Raji (cell line): Measurements from ENCODE around the gene PHETA2.

ENCODE experiments used
- POLR2A ChIP-seq: IDR thresholded peaks from 2 replicates; pipeline ENCODE4 v1.6.1; 2011; ENCODE audit warnings: low read depth, low read length, control low read depth; ENCODE audit not compliant: insufficient read depth

Gene PHETA2

GRCh38 chr22:42074132-42074811 lies at the start of gene PHETA2:
PHETA2 (plus strand) TSS chr22:42074248; CDS start chr22:42077294, 3,046 bp downstream.
- TF ChIP-seq POLR2A = no peak

DNA sequence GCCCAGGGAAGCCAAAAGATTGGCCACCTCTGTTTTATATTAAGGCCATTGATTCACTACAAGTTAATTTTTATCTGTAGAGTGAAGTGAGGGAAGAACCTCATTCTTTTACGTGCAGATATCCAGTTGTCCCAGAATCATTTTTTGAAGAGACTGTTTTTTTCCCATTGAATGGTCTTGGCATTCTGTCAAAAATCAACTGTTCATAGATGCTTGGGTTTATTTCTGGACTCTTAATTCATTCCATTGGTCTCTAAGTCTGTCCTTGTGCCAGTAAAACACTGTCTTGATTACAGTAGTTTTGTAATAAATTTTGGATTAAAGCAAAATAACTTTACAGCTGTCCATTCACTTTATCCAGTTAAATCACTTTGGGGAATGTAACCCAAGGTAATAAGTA lies 48.6 kb upstream of the PHETA2 start:
- TF ChIP-seq POLR2A = no peak

- no peak for TF ChIP-seq POLR2A
These were observed 47.3 kb upstream of the PHETA2 start for GRCh38 chr22:42026705-42027104.

DNA sequence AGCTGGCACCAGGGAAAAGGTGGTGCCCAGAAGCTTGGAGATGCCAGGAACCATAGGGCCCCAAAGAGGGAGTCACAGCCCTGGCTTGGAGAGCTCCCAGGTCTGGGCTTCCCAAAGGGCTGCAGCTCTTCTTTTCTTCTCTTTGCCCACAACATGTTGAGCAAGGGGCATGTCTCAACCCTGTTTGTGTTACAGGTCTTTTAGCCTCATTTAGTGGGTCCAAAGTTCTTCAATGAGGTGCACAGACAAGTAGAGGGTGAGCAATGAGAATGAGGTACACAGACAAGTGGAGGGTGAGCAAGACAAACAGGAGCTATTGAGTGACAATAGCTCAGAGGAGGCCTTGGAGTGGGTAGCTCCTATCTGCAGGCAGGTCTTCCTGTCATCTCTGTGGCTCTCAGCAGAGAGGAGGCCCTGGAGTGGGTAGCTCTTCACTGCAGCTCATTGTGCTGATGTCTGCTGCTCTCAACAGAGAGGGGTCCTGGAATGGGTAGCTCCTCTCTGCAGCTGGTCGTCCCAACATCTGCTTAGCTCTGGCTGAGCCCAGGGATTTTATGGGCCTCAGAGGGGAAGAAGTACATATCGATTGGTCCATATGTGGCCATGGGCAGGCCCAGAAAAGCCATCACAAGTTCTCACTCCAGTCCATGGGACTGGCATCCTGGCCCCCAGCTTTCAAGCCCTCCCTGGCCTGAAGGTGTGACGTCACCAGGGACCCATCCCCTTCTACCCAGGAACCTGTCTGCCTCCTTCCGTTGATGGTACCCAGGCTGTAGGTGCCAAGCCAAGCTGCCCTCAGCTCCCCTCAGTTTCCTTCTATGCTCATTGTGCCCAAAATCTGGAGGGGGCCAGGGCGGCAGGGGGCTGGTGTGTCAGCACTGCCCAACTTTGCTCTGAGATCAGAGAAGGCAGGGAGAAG lies 40.5 kb upstream of the PHETA2 start:
- TF ChIP-seq POLR2A = no peak

GRCh38 chr22:42035256-42035655 lies 38.8 kb upstream of the PHETA2 start:
- TF ChIP-seq POLR2A = no peak

DNA sequence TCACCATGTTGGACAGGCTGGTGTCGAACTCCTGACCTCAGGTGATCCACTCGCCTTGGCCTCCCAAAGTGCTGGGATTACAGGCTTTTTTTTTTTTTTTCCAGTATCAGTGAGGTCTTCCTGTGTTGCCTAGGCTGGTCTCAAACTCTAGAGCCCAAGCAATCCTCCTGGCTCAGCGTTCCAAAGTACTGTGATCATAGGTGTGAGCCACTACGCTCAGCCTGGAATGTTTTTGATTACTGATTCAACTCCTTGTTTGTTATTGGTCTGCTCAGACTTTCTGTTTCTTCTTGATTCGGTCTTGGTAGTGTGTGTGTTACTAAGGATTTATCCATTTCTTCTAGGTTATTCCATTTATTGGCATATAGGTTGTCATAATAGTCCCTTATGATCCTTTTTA lies 34.8 kb upstream of the PHETA2 start:
- no peak for TF ChIP-seq POLR2A

GRCh38 chr22:42041784-42042183 lies 32.3 kb upstream of the PHETA2 start:
- no peak for TF ChIP-seq POLR2A

- no peak for TF ChIP-seq POLR2A
These were observed 23.3 kb upstream of the PHETA2 start for GRCh38 chr22:42050641-42051180.

DNA sequence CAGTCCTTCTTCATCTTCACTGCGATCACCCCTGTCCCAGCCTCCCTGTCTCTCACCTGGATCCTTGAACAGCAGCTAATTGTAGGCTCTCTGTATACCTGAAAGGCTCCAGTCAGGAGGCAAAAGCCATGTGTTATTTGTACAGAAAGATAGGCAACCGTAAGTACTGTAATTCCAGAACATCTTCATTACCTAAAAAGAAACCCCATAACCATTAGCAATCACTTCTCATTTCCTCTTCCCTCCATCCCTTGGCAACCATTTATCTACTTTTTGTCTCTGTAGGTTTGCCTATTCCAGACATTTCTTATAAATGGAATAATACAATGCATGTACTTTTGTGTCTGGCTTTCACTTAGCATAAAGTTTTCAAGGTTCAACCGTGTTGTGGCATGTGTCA lies 21.3 kb upstream of the PHETA2 start:
- TF ChIP-seq POLR2A = no peak

DNA sequence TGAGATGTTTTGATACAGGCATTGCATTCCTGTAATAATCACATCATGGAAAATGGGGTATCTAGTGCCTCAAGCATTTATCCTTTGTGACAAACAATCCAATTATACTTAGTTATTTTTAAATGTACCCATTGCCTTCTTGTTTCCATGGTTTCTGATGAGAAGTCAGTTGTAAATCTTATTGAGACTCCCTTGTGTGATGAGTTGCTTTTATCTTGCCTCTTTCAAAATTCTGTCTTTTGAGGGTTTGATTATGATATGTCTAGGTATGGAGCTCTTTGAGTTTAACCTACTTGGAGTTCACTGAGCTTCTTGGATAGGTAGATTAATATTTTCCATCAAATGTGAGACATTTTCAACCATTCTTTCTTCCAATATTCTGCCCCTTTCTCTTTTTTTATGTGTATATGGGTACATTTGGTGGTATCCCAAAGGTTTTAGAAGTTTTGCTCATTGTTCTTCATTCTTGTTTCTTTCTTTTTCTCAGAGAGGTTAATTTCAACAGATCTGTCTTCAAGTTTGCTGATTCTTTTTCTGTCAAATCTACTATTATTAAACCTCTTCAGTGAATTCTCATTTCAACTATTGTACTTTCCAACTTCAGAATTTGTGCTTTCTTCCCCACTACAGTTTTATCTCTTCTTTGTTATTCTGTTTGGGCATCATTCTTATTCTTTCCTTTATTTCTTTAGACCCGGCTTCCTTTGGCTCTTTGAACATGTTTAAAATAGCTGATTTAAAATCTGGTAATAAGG lies 17.1 kb upstream of the PHETA2 start:
- TF ChIP-seq POLR2A = no peak

DNA sequence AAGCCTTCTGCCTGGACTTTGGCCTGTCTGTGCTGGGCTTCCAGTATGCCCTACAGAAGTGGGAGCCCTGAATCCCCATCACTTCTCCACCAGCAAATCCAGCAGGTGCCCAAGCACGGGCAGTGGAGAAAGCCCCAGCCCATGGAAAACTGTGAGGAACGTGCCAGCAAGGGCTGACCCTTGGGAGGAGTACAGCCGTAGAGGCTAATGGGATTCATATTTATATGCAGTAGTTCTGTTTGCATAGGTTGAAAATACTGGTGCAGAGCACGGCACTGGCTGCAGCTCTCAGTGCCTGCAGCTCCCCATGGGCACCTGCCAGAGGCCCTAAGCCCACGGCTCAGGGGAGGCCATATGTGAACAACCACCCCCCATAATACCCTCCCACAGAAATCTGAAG lies 13.6 kb upstream of the PHETA2 start:
- no peak for TF ChIP-seq POLR2A

DNA sequence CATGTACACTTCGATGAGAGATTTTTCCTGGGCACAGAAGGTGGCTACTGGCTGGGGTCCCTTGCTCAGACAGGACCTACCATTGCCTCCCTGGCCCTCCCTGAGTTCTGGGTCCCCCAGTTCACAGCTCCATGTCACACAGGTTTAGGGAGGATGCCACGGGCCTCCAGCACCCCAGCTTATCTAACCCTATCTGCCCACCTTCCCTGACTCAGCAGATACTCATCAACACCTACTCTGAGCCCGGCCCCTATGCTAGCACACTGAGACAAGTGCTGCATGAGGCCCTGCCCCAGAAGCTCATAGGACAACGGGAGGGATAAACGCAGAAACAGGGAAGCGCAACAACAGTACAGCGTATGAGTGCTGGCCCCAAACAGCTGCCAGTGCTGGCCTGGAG lies 13.0 kb upstream of the PHETA2 start:
- no peak for TF ChIP-seq POLR2A

- TF ChIP-seq POLR2A = no peak
These were observed 11.4 kb upstream of the PHETA2 start for GRCh38 chr22:42062506-42063170.

GRCh38 chr22:42064629-42065028 lies 9.4 kb upstream of the PHETA2 start:
- TF ChIP-seq POLR2A = no peak
